ENCODE data around the gene MRPS23. TPM values are rescaled to one million over a fixed set of nuclear protein-coding genes. Genes with fewer than 3 reads are reported as not detected.

MRPS23 gene
- total RNA-seq, 5 donors from 2014 or later (not counting 1 experiment from before 2014, with no cell fraction given), result 13.3 to 32.3 (median 25.2) TPM

DNA sequence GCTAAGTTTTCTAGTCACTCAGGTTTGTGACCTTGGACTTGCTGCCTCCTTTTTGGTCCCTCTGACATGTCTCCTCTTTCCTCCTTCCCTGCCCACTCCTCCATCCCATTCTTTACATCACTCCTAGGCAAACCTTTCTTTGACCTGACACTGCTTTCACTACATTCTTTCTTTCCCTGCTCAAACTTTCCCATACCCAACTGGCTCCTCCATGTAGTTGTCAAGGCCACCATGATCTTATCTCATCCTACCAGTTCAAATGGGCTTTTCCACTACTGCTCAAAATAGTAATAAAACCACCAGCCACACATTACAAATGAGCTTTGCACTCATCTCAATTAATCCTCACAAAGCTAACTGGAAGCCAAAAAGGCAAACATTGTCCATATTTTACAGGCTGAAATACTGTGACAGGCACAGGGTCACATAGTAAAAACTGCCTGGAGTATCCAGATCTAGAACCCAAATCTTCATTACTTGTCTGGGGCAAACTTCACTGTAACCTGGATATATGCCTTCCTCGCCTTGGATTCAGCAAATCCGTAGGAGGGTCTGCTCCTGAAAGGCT lies 14.4 kb downstream of the MRPS23 start:
- H3K9me3 ChIP-seq, result no peaks in the 10 kb centered on the region
- H3K27me3 ChIP-seq (replicated peaks in 1 of 2; ENCODE audit: control insufficient read depth in 2 of 2, extremely low read depth in 1 of 2, insufficient read depth in 2 of 2, low read length in 1 of 2), result no peaks in the 10 kb centered on the region
- POLR2A ChIA-PET, result no interaction called here
- CTCF ChIA-PET, result interaction anchor here (0.5 to 1.0 kb wide), 3 partner anchors 45 to 719 kb away, joined by 3 to 8 read pairs (median 3); no protein-coding TSS in a partner anchor
- peaks cover 0 to 13% of the 10 kb centered on the region in 2 experiments for H3K4me1 ChIP-seq (ENCODE audit: control insufficient read depth in 1 of 2, extremely low read depth in 1 of 2, insufficient read depth in 2 of 2, low read length in 2 of 2)
- Mint-ChIP-seq H3K4me1 (peaks cover 5 to 6% (median 6%) of the 10 kb centered on the region in 3 donors), H3K27me3 (no peaks in the 10 kb centered on the region), H3K4me3 (no peak overlapping the region), H3K27ac (no peak overlapping the region), H3K9me3 (no peaks in the 10 kb centered on the region), H3K36me3 (peaks cover 18% of the 10 kb centered on the region)
- no peak overlapping the region for H3K4me3 ChIP-seq (ENCODE audit: control insufficient read depth in 1 of 2, extremely low read depth in 1 of 2, low read length in 1 of 2)
- no peak overlapping the region for H3K27ac ChIP-seq (ENCODE audit: low read length)
- H3K36me3 ChIP-seq (ENCODE audit: control insufficient read depth in 2 of 2, extremely low read depth in 1 of 2, insufficient read depth in 1 of 2, low read length in 1 of 2), result peaks cover 10 to 21% of the 10 kb centered on the region in 2 donors
- ATAC-seq (replicated peaks in 1 of 4) (no peak), DNase-seq (no peak)
- WGBS (ENCODE audit: insufficient coverage), result no CpG with 5 or more reads among the region's 2 CpGs

DNA sequence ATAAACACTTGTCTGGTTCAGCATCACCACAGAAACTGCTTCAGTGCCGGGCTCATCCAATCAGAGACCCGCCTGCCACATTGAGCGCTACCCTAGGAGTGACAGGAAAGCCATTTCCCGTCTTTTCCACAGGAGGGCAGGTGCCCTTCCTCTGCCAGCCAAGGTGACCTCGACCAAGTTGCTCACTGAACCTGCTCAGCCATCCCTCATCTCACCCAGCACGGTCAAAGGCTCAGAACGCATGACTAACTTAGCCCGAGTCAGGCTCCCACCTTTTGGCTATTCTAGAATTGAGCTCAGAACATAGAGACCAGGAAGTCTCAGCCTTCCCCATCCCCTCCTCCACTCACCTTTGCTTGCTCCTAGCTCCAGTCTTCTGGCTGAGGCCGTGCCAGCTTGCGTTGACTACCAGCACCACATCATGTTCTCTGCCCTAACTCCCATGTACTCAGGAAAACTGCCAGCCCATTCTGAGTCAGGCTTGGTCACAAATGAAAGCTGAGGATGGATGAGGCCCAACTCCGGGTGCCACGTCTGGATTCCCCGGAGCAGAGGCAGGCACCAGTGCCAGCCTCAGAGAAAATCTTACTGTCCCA lies 15.6 kb downstream of the MRPS23 start:
- no peak overlapping the region for H3K4me3 ChIP-seq (ENCODE audit: control insufficient read depth in 1 of 2, extremely low read depth in 1 of 2, low read length in 1 of 2)
- H3K36me3 Mint-ChIP-seq, result peaks cover 13% of the 10 kb centered on the region
- H3K4me1 Mint-ChIP-seq, result peaks cover 5 to 6% (median 6%) of the 10 kb centered on the region in 3 donors
- H3K9me3 ChIP-seq, result no peaks in the 10 kb centered on the region
- peak in 1 of 4 experiments; percentile 43 for ATAC-seq (replicated peaks in 1 of 4)
- no peaks in the 10 kb centered on the region for H3K9me3 Mint-ChIP-seq
- ChIA-PET CTCF (interaction anchor here (0.6 to 1.5 kb wide), 9 partner anchors 14 to 703 kb away, joined by 3 to 5 read pairs (median 4); partner anchors contain the start of gene CUEDC1 (in 1 of the 2)), POLR2A (no interaction called here)
- no peak for DNase-seq
- H3K27ac ChIP-seq (ENCODE audit: low read length), result no peak overlapping the region
- no peaks in the 10 kb centered on the region for H3K27me3 Mint-ChIP-seq
- no peaks in the 10 kb centered on the region for H3K27me3 ChIP-seq (replicated peaks in 1 of 2; ENCODE audit: control insufficient read depth in 2 of 2, extremely low read depth in 1 of 2, insufficient read depth in 2 of 2, low read length in 1 of 2)
- H3K27ac Mint-ChIP-seq, result no peak overlapping the region
- H3K4me1 ChIP-seq (ENCODE audit: control insufficient read depth in 1 of 2, extremely low read depth in 1 of 2, insufficient read depth in 2 of 2, low read length in 2 of 2), result peaks cover 0 to 13% of the 10 kb centered on the region in 2 experiments
- WGBS (ENCODE audit: insufficient coverage), result 63% methylated on average over 10 of the region's 13 CpGs
- no peak overlapping the region for H3K4me3 Mint-ChIP-seq
- peaks cover 10 to 11% of the 10 kb centered on the region in 2 donors for H3K36me3 ChIP-seq (ENCODE audit: control insufficient read depth in 2 of 2, extremely low read depth in 1 of 2, insufficient read depth in 1 of 2, low read length in 1 of 2)

DNA sequence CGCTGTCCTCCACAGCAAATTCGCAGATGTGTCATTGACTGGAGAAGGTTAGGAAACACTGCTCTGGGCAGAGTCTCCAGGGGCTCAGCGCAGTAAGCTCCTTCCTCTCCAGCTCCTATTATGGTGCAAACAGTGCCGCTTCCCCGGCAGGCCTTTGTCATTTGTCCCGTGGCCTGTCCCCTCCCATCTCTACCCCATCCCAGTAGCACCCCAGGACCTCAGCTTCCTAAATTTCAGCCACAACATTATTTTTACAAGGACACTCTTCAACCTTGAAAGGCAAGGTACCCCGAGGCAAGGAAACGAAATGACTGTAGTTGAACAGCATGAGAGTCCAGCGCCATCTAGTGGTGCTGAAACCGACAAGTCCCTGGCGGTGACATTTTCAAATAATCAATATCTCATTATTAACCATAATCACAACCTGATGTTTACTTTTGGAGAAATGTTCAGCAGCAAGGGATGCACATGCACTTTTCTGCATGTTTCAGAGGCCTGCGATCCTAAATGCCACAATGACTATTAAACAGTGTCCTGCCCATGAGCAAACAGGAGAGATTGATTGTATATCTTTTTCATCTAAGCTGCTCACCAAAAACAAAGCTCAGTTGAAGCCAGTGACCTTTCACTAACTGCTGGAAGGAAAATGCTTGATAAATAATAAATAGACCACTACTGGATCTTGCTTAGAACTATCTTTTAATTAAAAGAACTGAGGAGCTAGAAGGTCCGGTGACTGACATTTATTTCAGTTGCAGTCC lies 16.5 kb downstream of the MRPS23 start:
- Mint-ChIP-seq H3K27me3 (no peaks in the 10 kb centered on the region), H3K27ac (no peak overlapping the region), H3K4me1 (peaks cover 5 to 6% (median 6%) of the 10 kb centered on the region in 3 donors), H3K4me3 (no peak overlapping the region), H3K36me3 (peaks cover 6% of the 10 kb centered on the region), H3K9me3 (no peaks in the 10 kb centered on the region)
- POLR2A ChIA-PET, result no interaction called here
- WGBS (ENCODE audit: insufficient coverage), result 15% methylated on average over 10 of the region's 13 CpGs
- Histone ChIP-seq H3K27ac (ENCODE audit: low read length) (no peak overlapping the region), H3K27me3 (replicated peaks in 1 of 2; ENCODE audit: control insufficient read depth in 2 of 2, extremely low read depth in 1 of 2, insufficient read depth in 2 of 2, low read length in 1 of 2) (no peaks in the 10 kb centered on the region), H3K36me3 (ENCODE audit: control insufficient read depth in 2 of 2, extremely low read depth in 1 of 2, insufficient read depth in 1 of 2, low read length in 1 of 2) (peaks cover 2 to 3% of the 10 kb centered on the region in 2 donors), H3K9me3 (no peaks in the 10 kb centered on the region), H3K4me3 (ENCODE audit: control insufficient read depth in 1 of 2, extremely low read depth in 1 of 2, low read length in 1 of 2) (peak overlapping the region; percentile 24 to 68), H3K4me1 (ENCODE audit: control insufficient read depth in 1 of 2, extremely low read depth in 1 of 2, insufficient read depth in 2 of 2, low read length in 2 of 2) (peaks cover 0 to 13% of the 10 kb centered on the region in 2 experiments)
- DNase-seq (peak; percentile 12 to 87 (median 60)), ATAC-seq (replicated peaks in 1 of 4) (peak; percentile 80 to 86 (median 81))
- CTCF ChIA-PET, result interaction anchor here (0.5 to 1.5 kb wide), 22 partner anchors 11 to 1916 kb away, joined by 3 to 10 read pairs (median 3); partner anchors contain the start of genes CUEDC1 (in 1 of the 2) and MRPS23 (in 1 of the 2)

DNA sequence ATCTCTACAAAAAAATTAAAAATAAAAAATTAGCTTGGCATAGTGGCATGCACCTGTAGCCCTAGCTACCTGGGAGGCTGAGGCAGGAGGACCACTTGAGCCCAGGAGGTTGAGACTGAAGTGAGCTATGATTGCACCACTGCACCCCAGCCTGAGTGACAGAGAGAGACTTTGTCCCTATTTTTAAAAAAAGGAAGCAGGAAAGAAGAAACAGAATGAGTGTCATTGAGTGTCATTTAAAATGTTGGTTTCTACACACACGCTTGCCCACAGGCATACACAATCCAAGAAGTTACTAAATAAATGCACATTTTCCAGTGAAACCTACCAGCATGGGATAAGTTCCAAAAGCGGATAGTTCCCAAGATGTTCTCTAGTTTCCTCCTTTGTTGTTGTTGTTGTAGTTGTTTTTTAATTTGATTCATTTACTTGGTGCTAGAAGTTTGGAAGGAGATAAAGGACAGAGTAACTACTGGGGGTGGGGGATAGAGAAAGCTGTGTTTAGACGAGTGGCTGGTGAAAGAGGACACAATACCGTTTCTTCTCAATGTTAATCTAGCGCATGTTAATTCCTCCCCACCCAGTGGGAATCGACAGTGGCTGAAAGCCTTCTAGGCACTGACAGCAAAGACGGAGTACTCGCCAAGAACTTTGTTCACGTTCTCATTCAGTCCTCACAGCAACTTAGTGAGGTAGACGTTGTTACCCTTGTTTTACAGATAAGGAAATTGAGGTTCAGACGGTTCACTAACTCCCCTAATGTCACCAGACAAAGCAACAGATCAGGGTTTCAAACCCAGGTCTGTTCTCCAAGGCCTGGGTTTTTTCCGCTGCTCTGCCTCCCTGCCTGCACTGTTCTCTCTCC lies 17.3 kb downstream of the MRPS23 start:
- ATAC-seq (replicated peaks in 1 of 4), result peak in 3 of 4 experiments; percentile 19 to 45 (median 36)
- DNase-seq, result no peak
- POLR2A ChIA-PET, result no interaction called here
- H3K4me3 Mint-ChIP-seq, result no peak overlapping the region
- peak overlapping the region; percentile 24 to 68 for H3K4me3 ChIP-seq (ENCODE audit: control insufficient read depth in 1 of 2, extremely low read depth in 1 of 2, low read length in 1 of 2)
- H3K27me3 ChIP-seq (replicated peaks in 1 of 2; ENCODE audit: control insufficient read depth in 2 of 2, extremely low read depth in 1 of 2, insufficient read depth in 2 of 2, low read length in 1 of 2), result peaks cover 0 to 2% of the 10 kb centered on the region in 2 experiments
- no peak overlapping the region for H3K27ac ChIP-seq (ENCODE audit: low read length)
- H3K9me3 ChIP-seq, result no peaks in the 10 kb centered on the region
- no peaks in the 10 kb centered on the region for H3K9me3 Mint-ChIP-seq
- H3K27ac Mint-ChIP-seq, result no peak overlapping the region
- WGBS (ENCODE audit: insufficient coverage), result no CpG with 5 or more reads among the region's 12 CpGs
- CTCF ChIA-PET, result interaction anchor here (0.5 to 1.5 kb wide), 19 partner anchors 12 to 1917 kb away, joined by 3 to 10 read pairs (median 4); partner anchors contain the start of gene MRPS23 (in 1 of the 2)
- peaks cover 0 to 13% of the 10 kb centered on the region in 2 experiments for H3K4me1 ChIP-seq (ENCODE audit: control insufficient read depth in 1 of 2, extremely low read depth in 1 of 2, insufficient read depth in 2 of 2, low read length in 2 of 2)
- peaks cover 5 to 6% (median 6%) of the 10 kb centered on the region in 3 donors for H3K4me1 Mint-ChIP-seq
- H3K27me3 Mint-ChIP-seq, result no peaks in the 10 kb centered on the region
- peaks cover 0 to 3% of the 10 kb centered on the region in 2 donors for H3K36me3 ChIP-seq (ENCODE audit: control insufficient read depth in 2 of 2, extremely low read depth in 1 of 2, insufficient read depth in 1 of 2, low read length in 1 of 2)
- H3K36me3 Mint-ChIP-seq, result peaks cover 4% of the 10 kb centered on the region

DNA sequence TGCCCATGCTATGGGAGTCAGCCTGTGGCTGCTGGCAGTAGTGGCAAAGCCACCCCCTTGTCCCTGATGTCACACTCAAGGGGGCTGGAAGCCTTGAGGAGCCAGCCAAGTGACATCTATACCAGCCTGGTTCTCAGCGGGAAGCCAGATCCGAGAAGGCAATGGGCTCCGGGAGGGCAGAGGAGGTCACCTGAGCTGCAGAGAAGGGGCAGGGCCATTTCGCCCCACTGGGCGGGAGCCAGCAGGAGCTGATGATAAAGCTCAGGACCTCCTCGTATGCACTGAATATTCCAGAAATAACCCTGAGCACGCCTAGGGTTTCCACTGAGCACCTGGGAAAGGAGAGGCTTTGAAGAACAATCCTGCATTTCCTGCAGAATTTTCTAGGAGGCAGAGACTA lies 19.0 kb downstream of the MRPS23 start:
- Mint-ChIP-seq H3K27me3 (no peaks in the 10 kb centered on the region), H3K4me1 (peaks cover 5 to 6% (median 6%) of the 10 kb centered on the region in 3 donors), H3K4me3 (no peak overlapping the region), H3K9me3 (no peaks in the 10 kb centered on the region), H3K27ac (no peak overlapping the region), H3K36me3 (no peaks in the 10 kb centered on the region)
- ChIA-PET CTCF (interaction anchor here in 1 of 2 donors (0.5 kb wide), 1 partner anchor 1093 kb away, joined by 4 read pairs; no protein-coding TSS in a partner anchor), POLR2A (no interaction called here)
- DNase-seq (no peak), ATAC-seq (replicated peaks in 1 of 4) (no peak)
- WGBS (ENCODE audit: insufficient coverage), result 90% methylated on average over 6 of the region's 7 CpGs
- H3K36me3 ChIP-seq (ENCODE audit: control insufficient read depth in 2 of 2, extremely low read depth in 1 of 2, insufficient read depth in 1 of 2, low read length in 1 of 2), result no peaks in the 10 kb centered on the region
- no peak overlapping the region for H3K4me3 ChIP-seq (ENCODE audit: control insufficient read depth in 1 of 2, extremely low read depth in 1 of 2, low read length in 1 of 2)
- H3K4me1 ChIP-seq (ENCODE audit: control insufficient read depth in 1 of 2, extremely low read depth in 1 of 2, insufficient read depth in 2 of 2, low read length in 2 of 2), result peaks cover 0 to 13% of the 10 kb centered on the region in 2 experiments
- peaks cover 0 to 4% of the 10 kb centered on the region in 2 experiments for H3K27me3 ChIP-seq (replicated peaks in 1 of 2; ENCODE audit: control insufficient read depth in 2 of 2, extremely low read depth in 1 of 2, insufficient read depth in 2 of 2, low read length in 1 of 2)
- H3K27ac ChIP-seq (ENCODE audit: low read length), result no peak overlapping the region
- no peaks in the 10 kb centered on the region for H3K9me3 ChIP-seq

Data from T-cell (primary cell).